KMS-11 (cell line): Measurements from ENCODE around the gene NCEH1.

ENCODE experiments used
- H2AFZ ChIP-seq: fragments of 200-600 bp; sonication (generic); 2 replicates; pipeline ENCODE4 v1.6.1; 2016; ENCODE audit warnings: antibody characterized with exemption, mixed run types, low read depth
- H3K27ac ChIP-seq: fragments of 200-600 bp; sonication (generic); 2 replicates; pipeline ENCODE4 v1.6.1; 2016; ENCODE audit warnings: mild to moderate bottlenecking, mixed run types
- H3K27me3 ChIP-seq: fragments of 200-600 bp; sonication (generic); 2 replicates; pipeline ENCODE4 v1.6.1; 2017; ENCODE audit warnings: mild to moderate bottlenecking, low read depth, mixed run types, moderate library complexity; ENCODE audit not compliant: insufficient read depth
- H3K36me3 ChIP-seq: fragments of 200-600 bp; sonication (generic); 2 replicates; pipeline ENCODE4 v1.6.1; 2017; ENCODE audit warnings: mild to moderate bottlenecking, mixed run types; ENCODE audit not compliant: insufficient read depth
- H3K4me1 ChIP-seq: fragments of 200-600 bp; sonication (generic); 2 replicates; pipeline ENCODE4 v1.6.1; 2016; ENCODE audit warnings: mild to moderate bottlenecking, low read depth, mixed run types; ENCODE audit not compliant: poor library complexity, severe bottlenecking
- H3K4me2 ChIP-seq: fragments of 200-600 bp; sonication (generic); 2 replicates; pipeline ENCODE4 v1.7.0; 2016; ENCODE audit warnings: mild to moderate bottlenecking, mixed run types
- H3K4me3 ChIP-seq: fragments of 200-600 bp; sonication (generic); IDR thresholded peaks from 2 replicates; pipeline ENCODE4 v1.6.1; 2017; ENCODE audit warnings: low read depth, low read length, mixed read lengths; ENCODE audit not compliant: insufficient read depth
- H3K79me2 ChIP-seq: fragments of 200-600 bp; sonication (generic); 2 replicates; pipeline ENCODE4 v1.6.1; 2016; ENCODE audit warnings: low read depth, mixed run types; ENCODE audit not compliant: insufficient read depth
- H3K9ac ChIP-seq: fragments of 200-600 bp; sonication (generic); 2 replicates; pipeline ENCODE4 v1.6.1; 2016; ENCODE audit warnings: mild to moderate bottlenecking, mixed run types
- H4K20me1 ChIP-seq: fragments of 200-600 bp; sonication (generic); 2 replicates; pipeline ENCODE4 v1.6.1; 2016; ENCODE audit warnings: mild to moderate bottlenecking, mixed run types; ENCODE audit not compliant: insufficient read depth
- CTCF ChIP-seq: fragments of 200-600 bp; sonication (generic); conservative IDR thresholded peaks from 2 replicates; pipeline ENCODE4 v1.6.1; 2017; ENCODE audit warnings: low read depth, mild to moderate bottlenecking, antibody characterized with exemption, low read length, moderate library complexity, mixed read lengths

The NCEH1 gene

GRCh38 chr3:172625404-172625803, 85.5 kb downstream of the NCEH1 start:
- Histone ChIP-seq H3K27ac (no peak overlapping the region), H3K4me2 (no peak overlapping the region), H3K9ac (no peak overlapping the region), H3K4me1 (no peaks in the 10 kb centered on the region), H3K36me3 (no peaks in the 10 kb centered on the region), H3K79me2 (no peaks in the 10 kb centered on the region), H4K20me1 (no peaks in the 10 kb centered on the region), H2AFZ (no peak overlapping the region), H3K4me3 (no peak overlapping the region), H3K27me3 (no peaks in the 10 kb centered on the region)
- no peak for TF ChIP-seq CTCF

- no peaks in the 10 kb centered on the region for H3K4me1 ChIP-seq
- no peak overlapping the region for H3K9ac ChIP-seq
- no peak overlapping the region for H2AFZ ChIP-seq
- H4K20me1 ChIP-seq = no peaks in the 10 kb centered on the region
- H3K27me3 ChIP-seq = no peaks in the 10 kb centered on the region
- H3K27ac ChIP-seq = no peak overlapping the region
- no peak overlapping the region for H3K4me2 ChIP-seq
- H3K36me3 ChIP-seq = no peaks in the 10 kb centered on the region
- no peak for TF ChIP-seq CTCF
- no peaks in the 10 kb centered on the region for H3K79me2 ChIP-seq
- H3K4me3 ChIP-seq = no peak overlapping the region
These were observed 85.9 kb downstream of the NCEH1 start for GRCh38 chr3:172624999-172625398.

- Histone ChIP-seq H3K79me2 (no peaks in the 10 kb centered on the region), H3K4me2 (no peak overlapping the region), H3K27ac (no peak overlapping the region), H4K20me1 (no peaks in the 10 kb centered on the region), H3K27me3 (no peaks in the 10 kb centered on the region), H3K4me3 (no peak overlapping the region), H3K4me1 (no peaks in the 10 kb centered on the region), H3K36me3 (no peaks in the 10 kb centered on the region), H2AFZ (no peak overlapping the region), H3K9ac (no peak overlapping the region)
- peak; percentile 81 for TF ChIP-seq CTCF
These were observed 87.8 kb downstream of the NCEH1 start for GRCh38 chr3:172622916-172623700.

- Histone ChIP-seq H3K27ac (no peak overlapping the region), H3K27me3 (no peaks in the 10 kb centered on the region), H3K79me2 (no peaks in the 10 kb centered on the region), H2AFZ (no peak overlapping the region), H3K36me3 (no peaks in the 10 kb centered on the region), H3K4me2 (no peak overlapping the region), H3K4me1 (no peaks in the 10 kb centered on the region), H3K9ac (no peak overlapping the region), H3K4me3 (no peak overlapping the region), H4K20me1 (no peaks in the 10 kb centered on the region)
- TF ChIP-seq CTCF = no peak
These were observed 88.7 kb downstream of the NCEH1 start for GRCh38 chr3:172622156-172622555.
